ENCODE data around the gene PCGF5. TPM values are rescaled to one million over a fixed set of nuclear protein-coding genes. Genes with fewer than 3 reads are reported as not detected.
"Not testable (repeated sequence)": the region's sequence is repeated elsewhere in the genome, so short reads cannot be mapped to it uniquely, and the experiment has no call there.

Gene PCGF5
- total RNA-seq, 1 donor from 2014 or later, result 77.8 TPM

DNA sequence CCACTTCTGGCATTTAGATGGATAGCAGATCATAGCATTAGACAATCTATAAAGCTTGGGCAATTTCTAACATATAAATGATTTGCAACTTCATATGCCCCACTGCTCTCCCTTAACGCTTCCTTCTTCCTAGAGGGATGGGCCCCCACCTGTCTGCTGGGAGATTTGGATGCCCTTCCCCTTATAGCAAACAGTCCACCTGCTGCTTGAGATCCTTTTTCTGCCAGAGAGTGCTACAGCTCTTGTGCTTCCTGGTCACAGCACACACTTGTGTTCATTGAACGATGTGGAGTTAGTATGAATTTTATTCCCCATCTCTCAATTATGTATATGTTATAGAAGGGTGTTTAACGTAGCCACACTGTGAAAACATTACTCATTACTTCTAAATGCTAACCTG lies 10.4 kb upstream of the PCGF5 start:
- no peak for DNase-seq (ENCODE audit: low spot score)

DNA sequence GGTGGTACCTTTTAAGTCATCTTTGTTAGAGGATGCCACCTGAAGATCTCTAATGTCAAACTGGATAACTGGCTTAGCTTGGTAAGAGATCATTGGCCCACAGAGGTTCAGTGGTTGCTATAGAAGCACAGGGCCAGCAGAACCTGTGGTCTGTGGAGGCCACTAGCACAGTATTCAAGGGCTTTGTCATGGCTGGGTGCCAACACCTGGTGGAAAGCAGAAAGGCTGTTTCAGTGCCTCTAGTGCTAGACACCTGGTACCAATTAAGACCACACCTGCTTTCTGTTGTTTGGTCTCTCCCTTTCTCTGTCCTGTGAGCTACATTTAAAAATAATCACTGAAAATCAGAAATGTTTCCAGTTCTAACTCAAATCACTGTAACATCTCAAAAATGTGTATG lies 10.0 kb upstream of the PCGF5 start:
- DNase-seq (ENCODE audit: low spot score), result no peak

- DNase-seq (ENCODE audit: low spot score), result no peak
These were observed 8.8 kb upstream of the PCGF5 start for GRCh38 chr10:91211675-91212074.

DNA sequence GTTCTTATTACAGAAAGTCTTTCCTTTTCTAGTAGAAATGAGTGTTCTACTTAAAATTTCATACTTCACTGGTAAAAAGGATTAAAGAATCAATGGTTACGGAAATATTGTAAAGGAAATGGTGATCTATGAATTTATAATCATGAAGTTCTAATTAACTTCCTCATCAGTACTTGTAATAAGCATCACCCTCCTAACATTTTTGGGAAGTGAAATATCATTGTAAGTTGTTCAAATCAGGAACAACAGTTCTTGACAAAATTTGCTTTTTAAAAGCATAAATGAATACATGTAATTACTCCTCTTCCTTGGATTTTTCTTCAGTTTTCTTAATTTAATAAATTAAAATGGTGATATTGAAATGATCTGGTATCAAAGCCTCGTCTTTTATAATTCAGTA lies 5.6 kb upstream of the PCGF5 start:
- DNase-seq (ENCODE audit: low spot score), result no peak

GRCh38 chr10:91215384-91215783 lies 5.1 kb upstream of the PCGF5 start:
- DNase-seq (ENCODE audit: low spot score), result no peak

DNA sequence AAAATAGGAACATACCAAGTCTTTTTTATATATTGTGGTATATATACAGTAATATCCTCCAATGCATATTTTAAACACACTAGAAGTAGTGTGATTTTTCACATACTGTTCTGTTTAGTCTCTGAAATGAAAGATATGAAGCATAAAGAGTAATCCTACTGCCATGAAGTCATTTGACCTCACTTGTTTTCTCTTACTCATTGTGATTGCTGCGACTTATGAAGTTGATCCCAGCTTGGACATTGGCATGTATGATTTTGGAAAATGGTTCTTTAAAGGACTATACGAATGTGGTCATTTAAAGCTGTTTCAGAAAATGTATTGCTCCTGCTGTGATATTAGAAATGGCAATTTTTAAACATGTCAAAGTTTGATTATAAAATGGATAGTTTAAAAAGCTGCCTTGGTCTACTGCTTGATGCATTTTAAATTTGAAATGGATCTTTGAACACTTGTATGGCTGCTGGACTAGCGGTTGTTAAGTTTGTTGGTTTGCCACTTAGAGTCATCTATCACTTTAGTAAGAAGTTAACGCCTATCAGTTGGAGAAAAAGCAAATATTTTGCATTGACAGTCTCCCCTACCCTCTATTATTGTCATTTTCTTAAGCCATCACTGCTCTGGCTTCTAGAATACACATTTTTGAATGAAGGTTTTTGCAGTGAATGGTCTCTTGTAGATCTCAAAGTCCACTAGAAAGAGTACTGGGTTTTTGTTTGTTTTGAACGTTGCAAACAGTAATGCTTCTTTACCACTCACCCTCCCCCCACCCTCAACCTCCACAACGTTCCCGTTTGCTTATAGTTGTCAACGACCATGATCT lies 881 bp upstream of the PCGF5 start:
- DNase-seq (ENCODE audit: low spot score), result peak; percentile 24

DNA sequence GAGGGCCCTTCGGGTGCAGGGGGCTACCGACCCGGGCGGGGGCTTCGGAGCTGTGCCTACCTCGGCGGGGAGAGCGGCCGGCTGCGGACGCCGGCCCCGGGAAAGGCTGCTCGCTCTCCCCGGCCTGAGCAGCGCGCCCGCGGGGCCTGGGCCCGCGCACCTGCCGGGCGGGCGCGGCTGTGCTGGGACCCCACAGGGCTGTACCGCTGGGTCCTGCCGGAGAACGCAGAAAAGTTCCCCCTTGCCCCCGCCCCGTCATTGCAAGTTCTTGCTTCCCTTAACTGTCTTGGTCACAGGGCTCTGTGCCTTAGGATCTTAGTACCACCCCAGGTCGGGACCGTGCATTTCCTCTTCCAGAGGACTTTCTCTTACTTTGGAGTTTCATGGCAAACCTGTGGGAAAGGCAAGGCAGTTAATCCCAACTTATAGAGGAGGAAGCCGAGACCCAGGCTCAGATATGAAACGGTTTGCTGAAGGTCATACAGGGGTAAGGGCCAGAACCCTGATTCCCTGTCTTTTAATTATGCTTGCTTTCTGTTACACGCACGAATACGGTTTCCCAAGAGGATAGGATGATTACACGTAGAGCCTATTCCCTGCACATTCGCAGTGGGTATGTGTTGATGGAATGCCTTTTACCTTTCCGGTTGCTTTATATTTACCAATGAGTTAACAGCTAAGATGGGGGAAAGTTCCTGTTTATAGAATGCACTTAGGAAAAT lies 652 bp downstream of the PCGF5 start:
- DNase-seq (ENCODE audit: low spot score), result peak; percentile 21

- no peak for DNase-seq (ENCODE audit: low spot score)
These were observed 5.6 kb downstream of the PCGF5 start for GRCh38 chr10:91226093-91226492.

GRCh38 chr10:91227576-91227975 lies 7.1 kb downstream of the PCGF5 start:
- no peak for DNase-seq (ENCODE audit: low spot score)

- no peak for DNase-seq (ENCODE audit: low spot score)
These were observed 9.2 kb downstream of the PCGF5 start for GRCh38 chr10:91229683-91230082.

DNA sequence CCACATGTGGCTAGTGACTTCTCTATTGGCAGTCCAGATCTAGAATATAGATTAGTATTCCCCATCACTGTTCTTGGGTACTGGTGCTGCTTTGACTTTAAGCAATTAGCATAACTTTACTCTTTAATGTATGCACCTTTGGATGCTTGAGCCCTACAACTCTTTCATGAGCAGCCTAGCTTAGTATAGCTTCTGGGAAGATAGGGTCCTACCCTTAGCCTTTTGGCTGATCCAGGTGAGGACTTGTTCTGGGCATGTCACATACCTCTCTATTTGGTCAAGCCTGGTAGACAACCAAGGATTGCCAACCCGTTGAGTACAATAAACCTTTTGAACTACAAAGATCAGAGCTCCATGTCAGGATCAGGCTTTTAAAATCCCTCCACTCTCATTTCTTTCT lies 17.7 kb downstream of the PCGF5 start:
- no peak for DNase-seq (ENCODE audit: low spot score)

DNA sequence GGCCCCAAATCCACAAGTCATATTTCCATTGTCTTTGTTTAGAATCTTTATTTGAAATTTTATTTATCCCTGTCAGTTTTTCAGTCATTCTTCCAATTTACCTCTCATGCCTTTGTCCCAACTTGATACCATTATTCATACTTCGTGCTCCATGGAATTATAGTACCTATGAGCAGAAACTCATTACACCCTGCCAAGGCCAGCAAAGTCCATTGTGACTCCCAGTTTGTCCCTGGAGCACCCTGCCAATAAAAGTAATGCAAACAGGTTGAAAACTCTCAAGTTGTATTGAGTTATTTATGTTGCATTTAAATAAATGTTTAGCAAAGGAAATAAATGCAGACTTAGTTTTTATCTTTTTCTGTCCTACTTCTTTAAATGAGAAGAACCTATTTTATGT lies 19.3 kb downstream of the PCGF5 start:
- DNase-seq (ENCODE audit: low spot score), result no peak

- no peak for DNase-seq (ENCODE audit: low spot score)
These were observed 22.5 kb downstream of the PCGF5 start for GRCh38 chr10:91242940-91243339.

- no peak for DNase-seq (ENCODE audit: low spot score)
These were observed 27.1 kb downstream of the PCGF5 start for GRCh38 chr10:91247360-91248111.

DNA sequence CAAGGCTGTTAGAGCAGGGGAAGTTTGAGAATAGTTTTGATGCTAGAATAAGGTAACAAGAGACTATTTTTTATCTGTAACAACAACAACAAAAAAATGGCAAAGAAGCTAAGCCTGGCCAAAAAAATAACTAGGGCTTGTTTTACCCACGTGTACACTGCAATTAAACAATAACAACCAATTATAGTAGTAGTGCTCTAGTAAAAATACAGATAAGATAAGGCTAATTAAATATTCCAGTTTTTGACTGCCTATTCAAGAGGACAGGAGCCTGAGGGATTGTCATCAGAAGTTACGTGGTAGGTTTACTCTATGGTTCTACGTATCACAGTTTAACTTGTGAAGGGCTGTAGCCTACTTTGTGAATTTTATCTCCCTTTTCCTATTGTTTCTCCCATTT lies 29.2 kb downstream of the PCGF5 start:
- DNase-seq (ENCODE audit: low spot score), result no peak

DNA sequence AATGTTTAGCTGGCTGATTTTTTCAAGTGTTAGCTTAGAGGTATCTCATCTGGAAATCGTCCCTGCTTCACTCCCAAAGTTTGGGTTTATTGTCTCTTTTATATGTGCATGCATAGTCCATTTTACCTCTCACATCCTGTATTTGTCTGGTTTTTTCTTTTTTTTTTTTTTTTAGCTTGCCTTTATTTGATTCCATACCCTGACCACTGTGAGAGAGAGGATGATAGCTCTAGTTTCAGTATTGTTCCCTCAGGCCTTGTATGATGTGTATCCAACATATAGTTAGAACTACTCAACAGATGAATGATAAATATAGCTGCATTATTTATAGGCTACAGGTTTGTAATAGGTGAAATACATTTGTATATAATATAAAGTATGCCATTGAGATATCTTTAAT lies 29.9 kb downstream of the PCGF5 start:
- no peak for DNase-seq (ENCODE audit: low spot score)

DNA sequence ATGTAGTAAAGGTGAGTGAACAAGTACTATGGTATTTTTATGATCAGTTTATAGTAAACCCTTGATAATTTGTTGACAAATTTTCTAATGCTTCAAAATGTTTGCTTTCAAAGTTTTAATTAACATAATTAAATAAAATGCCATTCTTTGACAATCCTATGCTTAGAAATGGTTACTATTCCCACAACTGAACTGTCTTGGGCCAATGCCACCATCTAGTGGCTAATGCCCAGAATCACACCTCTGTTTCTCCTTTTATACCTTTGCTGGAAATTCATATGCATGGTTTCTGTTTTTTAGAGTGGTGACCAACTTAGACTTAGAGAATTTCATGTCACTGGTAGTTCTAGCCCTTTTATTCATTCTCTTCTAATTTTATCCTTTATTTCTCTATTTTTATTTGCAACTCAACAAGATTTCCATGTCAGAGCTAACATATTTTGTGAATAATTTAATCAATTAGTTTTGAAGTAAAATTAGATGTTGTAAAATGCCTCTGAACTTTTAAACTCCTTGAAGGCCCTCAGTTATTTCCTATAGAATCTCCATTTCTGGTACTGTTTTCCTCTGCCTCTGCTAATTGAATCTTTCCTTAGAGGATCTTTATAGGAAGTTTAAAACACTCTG lies 31.1 kb downstream of the PCGF5 start:
- DNase-seq (ENCODE audit: low spot score), result peak; percentile 67

- no peak for DNase-seq (ENCODE audit: low spot score)
These were observed 32.8 kb downstream of the PCGF5 start for GRCh38 chr10:91253300-91253699.

DNA sequence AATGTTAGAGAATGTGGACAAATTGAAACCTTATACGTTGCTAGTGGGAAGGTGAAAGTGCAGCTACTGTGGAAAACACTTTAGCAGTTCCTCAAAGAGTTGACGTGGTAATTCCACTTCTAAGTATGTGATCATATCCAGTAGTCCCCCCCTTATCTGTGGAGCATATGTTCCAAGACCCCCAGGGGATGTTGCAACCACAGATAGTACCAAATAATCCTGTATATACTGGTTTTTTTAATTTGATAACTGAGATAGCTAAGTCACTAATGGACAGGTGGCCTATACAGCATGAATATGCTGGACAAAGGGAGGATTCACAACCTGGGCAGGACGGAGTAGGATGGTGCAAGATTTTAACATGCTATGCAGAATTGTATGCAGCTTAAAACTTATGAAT lies 36.8 kb downstream of the PCGF5 start:
- DNase-seq (ENCODE audit: low spot score), result no peak

DNA sequence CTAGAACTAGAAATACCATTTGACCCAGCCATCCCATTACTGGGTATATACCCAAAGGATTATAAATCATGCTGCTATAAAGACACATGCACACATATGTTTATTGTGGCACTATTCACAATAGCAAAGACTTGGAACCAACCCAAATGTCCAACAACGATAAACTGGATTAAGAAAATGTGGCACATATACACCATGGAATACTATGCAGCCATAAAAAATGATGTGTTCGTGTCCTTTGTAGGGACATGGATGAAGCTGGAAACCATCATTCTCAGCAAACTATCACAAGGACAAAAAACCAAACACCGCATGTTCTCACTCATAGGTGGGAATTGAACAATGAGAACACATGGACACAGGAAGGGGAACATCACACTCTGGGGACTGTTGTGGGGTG lies 40.0 kb downstream of the PCGF5 start:
- DNase-seq (ENCODE audit: low spot score), result not testable (repeated sequence)

DNA sequence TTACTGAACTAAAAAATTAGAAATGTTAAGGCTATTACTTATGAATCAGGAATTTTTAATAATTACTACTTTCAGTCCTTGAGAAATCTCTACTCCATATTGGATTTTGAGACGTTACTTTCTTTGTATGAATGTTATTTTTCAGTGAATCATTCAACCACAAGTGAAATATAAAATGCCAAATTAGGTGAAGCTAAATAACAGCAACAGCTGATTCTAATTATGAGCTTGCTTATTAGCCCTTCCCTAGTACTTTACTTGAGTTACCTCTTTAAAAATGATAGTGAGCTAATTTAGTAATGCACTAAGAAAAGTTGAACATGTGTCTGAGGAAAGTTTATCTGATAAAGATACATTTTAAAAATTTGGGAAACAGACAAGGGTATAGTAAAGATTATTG lies 51.4 kb downstream of the PCGF5 start:
- DNase-seq (ENCODE audit: low spot score), result no peak

GRCh38 chr10:91284486-91285090 lies 64.1 kb downstream of the PCGF5 start:
- peak; percentile 4 for DNase-seq (ENCODE audit: low spot score)

Measured in umbilical cord (tissue), 2 donors.